Measurements from ENCODE around the gene FAM131C.

GRCh38 chr1:16114527-16115467 lies 41.3 kb upstream of the FAM131C start:
- TF ChIP-seq POLR2A (IDR thresholded peaks at IDR 0.05; ENCODE audit: low read depth, low read length) (no peak), TAF1 (IDR thresholded peaks at IDR 0.05; ENCODE audit: borderline replicate concordance, low read depth, low read length) (no peak)
